ENCODE measurements around the gene FOXD1.

DNA sequence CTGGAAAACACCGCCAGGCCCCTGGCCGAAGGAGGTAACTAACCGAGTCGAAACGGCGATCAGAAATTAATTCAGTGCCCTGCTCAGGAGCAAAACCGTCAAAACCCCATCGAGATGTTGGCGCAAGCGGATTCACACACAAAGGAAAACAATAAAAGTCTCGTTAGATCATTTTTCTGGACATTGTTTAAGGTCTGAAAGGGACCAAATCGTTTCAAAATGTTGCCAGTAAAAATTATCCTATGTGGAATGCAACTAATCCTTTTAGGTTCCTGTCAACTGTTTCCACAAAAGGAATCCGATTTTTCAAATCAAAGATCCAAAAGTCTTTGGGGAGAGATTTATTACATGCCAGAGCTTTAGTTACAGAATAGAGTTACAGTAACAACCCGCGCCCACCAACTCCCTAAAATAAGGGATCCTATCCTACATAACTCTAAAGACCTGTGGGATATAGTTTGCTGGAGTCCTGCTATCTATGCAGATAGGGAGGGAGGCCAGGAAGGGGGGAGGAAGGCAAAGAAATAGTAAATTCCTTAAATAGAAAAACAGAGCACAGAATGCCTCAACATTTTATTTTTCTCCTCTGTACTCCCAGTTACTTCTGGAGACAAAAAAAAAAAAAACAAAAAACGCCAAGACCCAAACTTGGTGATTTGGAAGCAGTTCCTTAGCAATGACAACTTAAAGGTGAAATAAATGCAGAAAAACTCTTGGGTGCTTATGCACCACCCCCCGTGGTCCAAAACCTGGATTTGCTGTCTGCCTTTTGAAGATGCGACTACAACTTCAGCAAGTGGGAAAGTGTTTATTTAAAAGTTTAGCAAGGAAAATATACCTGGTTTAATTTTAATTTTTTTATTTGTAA, 10.6 kb downstream of the FOXD1 start:
- TF ChIP-seq, protein P1, sequence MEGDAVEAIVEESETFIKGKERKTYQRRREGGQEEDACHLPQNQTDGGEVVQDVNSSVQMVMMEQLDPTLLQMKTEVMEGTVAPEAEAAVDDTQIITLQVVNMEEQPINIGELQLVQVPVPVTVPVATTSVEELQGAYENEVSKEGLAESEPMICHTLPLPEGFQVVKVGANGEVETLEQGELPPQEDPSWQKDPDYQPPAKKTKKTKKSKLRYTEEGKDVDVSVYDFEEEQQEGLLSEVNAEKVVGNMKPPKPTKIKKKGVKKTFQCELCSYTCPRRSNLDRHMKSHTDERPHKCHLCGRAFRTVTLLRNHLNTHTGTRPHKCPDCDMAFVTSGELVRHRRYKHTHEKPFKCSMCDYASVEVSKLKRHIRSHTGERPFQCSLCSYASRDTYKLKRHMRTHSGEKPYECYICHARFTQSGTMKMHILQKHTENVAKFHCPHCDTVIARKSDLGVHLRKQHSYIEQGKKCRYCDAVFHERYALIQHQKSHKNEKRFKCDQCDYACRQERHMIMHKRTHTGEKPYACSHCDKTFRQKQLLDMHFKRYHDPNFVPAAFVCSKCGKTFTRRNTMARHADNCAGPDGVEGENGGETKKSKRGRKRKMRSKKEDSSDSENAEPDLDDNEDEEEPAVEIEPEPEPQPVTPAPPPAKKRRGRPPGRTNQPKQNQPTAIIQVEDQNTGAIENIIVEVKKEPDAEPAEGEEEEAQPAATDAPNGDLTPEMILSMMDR (IDR thresholded peaks at IDR 0.05), result peak; percentile 56
- TF ChIP-seq ZFX (IDR thresholded peaks at IDR 0.05; ENCODE audit: borderline replicate concordance), result no peak
